ENCODE measurements around the gene MRPS17.
"Not testable (repeated sequence)": the region's sequence is repeated elsewhere in the genome, so short reads cannot be mapped to it uniquely, and the experiment has no call there.

MRPS17 gene

DNA sequence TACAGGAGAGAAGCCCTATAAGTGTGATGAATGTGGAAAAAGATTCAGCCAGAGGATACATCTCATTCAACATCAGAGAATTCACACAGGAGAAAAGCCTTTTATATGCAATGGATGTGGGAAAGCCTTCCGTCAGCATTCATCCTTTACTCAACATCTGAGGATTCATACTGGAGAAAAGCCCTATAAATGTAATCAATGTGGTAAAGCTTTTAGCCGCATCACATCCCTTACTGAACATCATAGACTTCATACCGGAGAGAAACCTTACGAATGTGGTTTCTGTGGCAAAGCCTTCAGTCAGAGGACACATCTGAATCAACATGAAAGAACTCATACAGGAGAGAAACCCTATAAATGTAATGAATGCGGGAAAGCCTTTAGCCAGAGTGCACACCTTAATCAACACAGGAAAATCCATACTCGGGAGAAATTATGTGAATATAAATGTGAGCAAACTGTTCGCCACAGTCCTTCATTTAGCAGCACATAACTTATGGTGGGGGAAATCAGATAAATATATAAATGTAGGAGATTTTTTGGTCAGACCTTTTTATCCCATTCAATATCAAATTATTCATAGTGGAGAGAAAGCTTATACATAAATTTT lies 12.1 kb upstream of the MRPS17 start:
- no peak overlapping the region for H3K4me3 ChIP-seq (ENCODE audit: low read length)
- TF ChIP-seq CTCF (conservative IDR thresholded peaks at IDR 0.05; ENCODE audit: low read length), result no peak
- no peak for DNase-seq (ENCODE audit: low read depth)

GRCh38 chr7:55946545-55946944 lies 5.1 kb upstream of the MRPS17 start:
- no peak for DNase-seq (ENCODE audit: low read depth)
- no peak for TF ChIP-seq CTCF (conservative IDR thresholded peaks at IDR 0.05; ENCODE audit: low read length)
- no peak overlapping the region for H3K4me3 ChIP-seq (ENCODE audit: low read length)

- H3K4me3 ChIP-seq (ENCODE audit: low read length), result peak overlapping the region; percentile 96
- not testable (repeated sequence) for DNase-seq (ENCODE audit: low read depth)
These were observed 635 bp downstream of the MRPS17 start for GRCh38 chr7:55952352-55952671.

GRCh38 chr7:55953707-55954475 lies 2.2 kb downstream of the MRPS17 start:
- DNase-seq (ENCODE audit: low read depth), result no peak
- H3K4me3 ChIP-seq (ENCODE audit: low read length), result no peak overlapping the region
- TF ChIP-seq CTCF (conservative IDR thresholded peaks at IDR 0.05; ENCODE audit: low read length), result no peak

DNA sequence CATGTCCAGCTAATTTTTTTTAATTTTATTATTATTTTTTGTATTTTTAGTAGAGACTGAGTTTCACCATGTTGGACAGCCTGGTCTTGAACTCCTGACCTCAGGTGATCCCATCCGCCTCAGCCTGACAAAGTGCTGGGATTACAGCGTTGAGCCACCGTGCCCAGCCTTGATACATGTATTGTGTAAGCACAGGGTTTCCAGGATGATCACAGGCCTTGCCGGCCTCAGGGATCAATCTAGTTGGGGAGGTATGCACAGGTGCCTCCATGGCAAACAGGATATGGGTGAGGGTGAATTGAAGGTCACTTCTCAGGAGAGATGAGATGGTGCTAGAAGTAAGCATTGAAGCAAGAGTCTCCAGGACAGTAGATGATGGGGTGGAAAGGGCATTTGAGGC lies 5.5 kb downstream of the MRPS17 start:
- TF ChIP-seq CTCF (conservative IDR thresholded peaks at IDR 0.05; ENCODE audit: low read length), result no peak
- no peak overlapping the region for H3K4me3 ChIP-seq (ENCODE audit: low read length)
- DNase-seq (ENCODE audit: low read depth), result no peak

GRCh38 chr7:55962014-55962413 lies 10.3 kb downstream of the MRPS17 start:
- TF ChIP-seq CTCF (conservative IDR thresholded peaks at IDR 0.05; ENCODE audit: low read length), result no peak
- DNase-seq (ENCODE audit: low read depth), result no peak
- no peak overlapping the region for H3K4me3 ChIP-seq (ENCODE audit: low read length)

DNA sequence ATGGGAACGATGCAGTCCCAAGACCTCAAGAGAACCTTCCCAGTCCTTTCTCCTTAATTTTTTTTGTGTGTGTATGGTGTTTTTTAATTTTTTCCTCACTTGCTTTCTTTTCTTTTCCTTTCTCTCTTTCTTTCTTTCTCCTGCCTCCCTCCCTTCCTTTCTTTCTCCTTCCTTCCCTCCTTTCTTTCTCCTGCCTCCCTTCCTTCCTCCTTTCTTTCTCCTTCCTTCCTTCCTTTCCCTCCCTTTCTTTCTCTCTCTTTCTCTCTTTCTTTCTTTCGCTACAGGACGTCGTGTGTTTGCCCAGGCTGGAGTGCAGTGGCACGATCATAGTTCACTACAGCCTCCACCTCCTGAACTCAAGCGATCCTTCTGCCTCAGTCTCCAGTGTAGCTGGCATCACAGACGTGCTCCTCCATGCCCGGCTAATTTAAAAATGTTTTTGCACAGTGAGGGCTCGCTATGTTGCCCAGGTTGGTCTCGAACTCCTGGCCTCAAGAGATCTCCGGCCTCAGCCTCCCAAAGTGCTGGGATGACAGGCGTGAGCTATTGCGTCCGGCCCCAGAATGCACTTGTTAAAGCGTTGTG lies 12.0 kb downstream of the MRPS17 start:
- no peak for DNase-seq (ENCODE audit: low read depth)
- no peak for TF ChIP-seq CTCF (conservative IDR thresholded peaks at IDR 0.05; ENCODE audit: low read length)
- H3K4me3 ChIP-seq (ENCODE audit: low read length), result peak overlapping the region; percentile 70
